Right atrium auricular region (tissue), 2 donors: ENCODE results near the gene LMLN. TPM values are rescaled to one million over a fixed set of nuclear protein-coding genes. Genes with fewer than 3 reads are reported as not detected.
"Not testable (repeated sequence)": the region's sequence is repeated elsewhere in the genome, so short reads cannot be mapped to it uniquely, and the experiment has no call there.

ENCODE experiments used
- DNase-seq: peaks from one replicate; pipeline ENCODE4 v3.0.0-alpha.2; 2019; ENCODE audit warnings: low spot score
- H3K27ac ChIP-seq, 2 donors: fragments of 200-600 bp; sonication (generic); 1 replicate in 1 of 2; 2 replicates in 1 of 2; pipeline ENCODE4 v1.5.1; 2016 to 2019
- H3K27me3 ChIP-seq, 2 donors: fragments of 200-600 bp; sonication (generic); one replicate each; pipeline versions ENCODE4 v1.5.1 to v1.6.0; 2017 to 2019
- H3K36me3 ChIP-seq: fragments of 200-600 bp; sonication (generic); one replicate; pipeline ENCODE4 v1.5.1; 2016
- H3K4me1 ChIP-seq, 2 donors: fragments of 200-600 bp; sonication (generic); one replicate each; pipeline versions ENCODE4 v1.5.1 to v1.6.0; 2017 to 2019
- H3K4me3 ChIP-seq, 2 donors: fragments of 200-600 bp; sonication (generic); 1 replicate in 1 of 2; 2 replicates in 1 of 2; pipeline ENCODE4 v1.5.1; 2017 to 2019; ENCODE audit warnings: mild to moderate bottlenecking in 1 of 2, moderate library complexity in 1 of 2
- H3K9me3 ChIP-seq, 2 donors: fragments of 200-600 bp; sonication (generic); one replicate each; pipeline ENCODE4 v1.5.1; 2019
- total RNA-seq, 2 donors: library from RNA; depleted of rRNA; stranded (reverse); fragments of >200 nt; gene quantifications; one replicate each; pipeline ENCODE4 v1.1.0, GENCODE V29; 2016
- TF ChIP-seq, protein P1 (sequence below), 2 donors: fragments of 200-600 bp; sonication (generic); IDR thresholded peaks; one replicate each; pipeline ENCODE4 v1.5.1; 2019; ENCODE audit warnings: antibody characterized with exemption in 2 of 2

LMLN gene
- total RNA-seq, 2 donors from 2014 or later = 3.5 to 3.9 TPM

GRCh38 chr3:198080521-198081384 is 120.7 kb downstream of the LMLN start:
- no peak for DNase-seq
- H3K4me1 ChIP-seq = peaks cover 0 to 17% of the 10 kb centered on the region in 2 donors
- no peaks in the 10 kb centered on the region for H3K36me3 ChIP-seq
- H3K9me3 ChIP-seq = peaks cover 0 to 5% of the 10 kb centered on the region in 2 donors
- no peak overlapping the region for H3K27ac ChIP-seq
- TF ChIP-seq, protein P1, sequence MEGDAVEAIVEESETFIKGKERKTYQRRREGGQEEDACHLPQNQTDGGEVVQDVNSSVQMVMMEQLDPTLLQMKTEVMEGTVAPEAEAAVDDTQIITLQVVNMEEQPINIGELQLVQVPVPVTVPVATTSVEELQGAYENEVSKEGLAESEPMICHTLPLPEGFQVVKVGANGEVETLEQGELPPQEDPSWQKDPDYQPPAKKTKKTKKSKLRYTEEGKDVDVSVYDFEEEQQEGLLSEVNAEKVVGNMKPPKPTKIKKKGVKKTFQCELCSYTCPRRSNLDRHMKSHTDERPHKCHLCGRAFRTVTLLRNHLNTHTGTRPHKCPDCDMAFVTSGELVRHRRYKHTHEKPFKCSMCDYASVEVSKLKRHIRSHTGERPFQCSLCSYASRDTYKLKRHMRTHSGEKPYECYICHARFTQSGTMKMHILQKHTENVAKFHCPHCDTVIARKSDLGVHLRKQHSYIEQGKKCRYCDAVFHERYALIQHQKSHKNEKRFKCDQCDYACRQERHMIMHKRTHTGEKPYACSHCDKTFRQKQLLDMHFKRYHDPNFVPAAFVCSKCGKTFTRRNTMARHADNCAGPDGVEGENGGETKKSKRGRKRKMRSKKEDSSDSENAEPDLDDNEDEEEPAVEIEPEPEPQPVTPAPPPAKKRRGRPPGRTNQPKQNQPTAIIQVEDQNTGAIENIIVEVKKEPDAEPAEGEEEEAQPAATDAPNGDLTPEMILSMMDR (IDR thresholded peaks at IDR 0.05) = peak; percentile 67 to 81
- H3K27me3 ChIP-seq = peaks cover 8 to 38% of the 10 kb centered on the region in 2 donors
- peak overlapping the region; percentile 22 to 47 for H3K4me3 ChIP-seq

- H3K27me3 ChIP-seq = peaks cover 8 to 38% of the 10 kb centered on the region in 2 donors
- no peak for DNase-seq
- H3K9me3 ChIP-seq = peaks cover 0 to 5% of the 10 kb centered on the region in 2 donors
- no peak overlapping the region for H3K27ac ChIP-seq
- H3K4me3 ChIP-seq = no peak overlapping the region
- TF ChIP-seq, protein P1 (IDR thresholded peaks at IDR 0.05) = no peak
- peaks cover 0 to 17% of the 10 kb centered on the region in 2 donors for H3K4me1 ChIP-seq
- H3K36me3 ChIP-seq = no peaks in the 10 kb centered on the region
These were observed 121.4 kb downstream of the LMLN start for GRCh38 chr3:198081421-198081844.

DNA sequence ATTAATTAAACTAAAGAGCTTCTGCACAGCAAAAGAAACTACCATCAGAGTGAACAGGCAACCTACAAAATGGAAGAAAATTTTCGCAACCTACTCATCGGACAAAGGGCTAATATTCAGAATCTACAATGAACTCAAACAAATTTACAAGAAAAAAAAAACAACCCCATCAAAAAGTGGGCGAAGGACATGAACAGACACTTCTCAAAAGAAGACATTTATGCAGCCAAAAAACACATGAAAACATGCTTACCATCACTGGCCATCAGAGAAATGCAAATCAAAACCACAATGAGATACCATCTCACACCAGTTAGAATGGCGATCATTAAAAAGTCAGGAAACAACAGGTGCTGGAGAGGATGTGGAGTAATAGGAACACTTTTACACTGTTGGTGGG is 122.2 kb downstream of the LMLN start:
- peaks cover 8 to 37% of the 10 kb centered on the region in 2 donors for H3K27me3 ChIP-seq

GRCh38 chr3:198088421-198088955 is 128.5 kb downstream of the LMLN start:
- TF ChIP-seq, protein P1 (IDR thresholded peaks at IDR 0.05) = no peak
- Histone ChIP-seq H3K27ac (no peak overlapping the region), H3K4me1 (no peaks in the 10 kb centered on the region), H3K4me3 (no peak overlapping the region), H3K27me3 (no peaks in the 10 kb centered on the region), H3K9me3 (no peaks in the 10 kb centered on the region), H3K36me3 (no peaks in the 10 kb centered on the region)
- DNase-seq = no peak

More for the DNA sequence above, 122.2 kb downstream of the LMLN start:
- DNase-seq, H3K27ac ChIP-seq, H3K36me3 ChIP-seq, H3K9me3 ChIP-seq, H3K4me3 ChIP-seq: not testable (repeated sequence)
- peaks cover 0 to 17% of the 10 kb centered on the region in 2 donors for H3K4me1 ChIP-seq

DNA sequence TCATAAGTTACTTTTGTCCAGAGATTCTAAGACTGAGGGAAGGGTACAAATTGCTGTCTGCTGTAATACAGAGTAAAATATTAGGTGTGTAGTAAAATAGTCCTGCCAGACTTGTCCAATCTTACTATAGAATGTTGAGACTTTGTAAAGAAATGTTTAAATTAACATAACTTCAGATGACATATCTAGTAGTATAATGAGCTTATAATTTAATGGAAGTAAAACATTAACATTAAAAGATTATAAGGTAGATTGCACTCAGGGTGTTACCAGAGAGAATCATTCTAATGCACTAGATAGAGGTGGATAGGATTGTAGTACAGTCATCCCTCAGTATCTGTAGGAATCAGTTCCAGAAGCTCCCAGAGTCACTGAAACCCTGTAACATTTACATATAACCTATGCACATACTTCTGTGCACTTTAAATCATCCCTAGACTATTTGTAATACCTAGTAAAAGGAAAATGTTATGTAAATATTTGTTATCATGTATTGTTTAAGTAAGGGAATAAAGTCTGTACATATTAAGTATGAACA is 130.8 kb downstream of the LMLN start:
- H3K9me3 ChIP-seq = no peaks in the 10 kb centered on the region
- no peaks in the 10 kb centered on the region for H3K4me1 ChIP-seq
- H3K36me3 ChIP-seq = no peaks in the 10 kb centered on the region
- no peak for DNase-seq
- no peak overlapping the region for H3K27ac ChIP-seq
- TF ChIP-seq, protein P1 (IDR thresholded peaks at IDR 0.05) = no peak
- H3K4me3 ChIP-seq = no peak overlapping the region
- no peaks in the 10 kb centered on the region for H3K27me3 ChIP-seq

GRCh38 chr3:198092276-198092675 is 132.3 kb downstream of the LMLN start:
- Histone ChIP-seq H3K9me3 (no peaks in the 10 kb centered on the region), H3K27me3 (no peaks in the 10 kb centered on the region), H3K4me3 (no peak overlapping the region), H3K4me1 (no peaks in the 10 kb centered on the region), H3K27ac (no peak overlapping the region), H3K36me3 (no peaks in the 10 kb centered on the region)
- DNase-seq = no peak
- TF ChIP-seq, protein P1 (IDR thresholded peaks at IDR 0.05) = no peak
